Measurements from ENCODE around the gene HRAS. TPM values are rescaled to one million over a fixed set of nuclear protein-coding genes. Genes with fewer than 3 reads are reported as not detected.

HRAS gene
- total RNA-seq, 1 experiment from 2014 or later: 69.0 TPM

DNA sequence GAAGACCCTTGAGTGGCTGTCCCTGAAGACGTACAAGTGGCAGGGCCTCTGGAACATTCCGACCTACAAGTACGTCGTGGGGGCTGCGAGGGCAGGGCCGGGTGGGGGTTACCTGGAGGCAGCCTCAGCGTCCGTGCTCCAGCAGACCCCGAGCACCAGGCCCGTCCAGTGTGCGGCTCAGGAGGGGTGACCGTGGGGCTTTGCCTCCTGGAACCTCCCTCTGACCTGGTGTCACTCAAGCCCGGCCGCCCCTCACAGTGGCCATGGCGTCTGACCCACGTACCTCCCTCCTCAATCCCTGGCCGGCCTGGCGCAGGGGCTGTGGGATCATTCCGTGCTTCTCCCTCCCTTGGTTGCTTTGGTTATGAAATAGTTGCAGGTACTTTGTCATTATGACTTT is 46.8 kb downstream of the HRAS start:
- ChIA-PET POLR2A (no interaction called here), CTCF (no interaction called here)
- BruUV-seq (replicated peaks): no TSS peak

DNA sequence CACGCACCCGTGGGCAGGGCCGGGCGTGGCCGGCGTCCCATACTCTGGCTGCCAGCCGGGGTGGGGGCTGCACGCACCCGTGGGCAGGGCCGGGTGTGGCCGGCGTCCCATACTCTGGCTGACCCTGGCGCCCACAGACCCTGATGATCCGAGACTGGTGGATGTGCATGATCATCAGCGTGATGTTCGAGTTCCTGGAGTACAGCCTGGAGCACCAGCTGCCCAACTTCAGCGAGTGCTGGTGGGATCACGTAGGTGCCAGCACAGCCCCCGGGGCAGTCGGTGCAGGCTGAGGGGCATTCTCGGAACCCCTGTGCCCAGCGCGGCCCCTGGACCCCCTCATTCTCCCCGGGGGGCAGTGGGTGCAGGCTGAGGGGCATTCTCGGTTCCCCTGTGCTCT is 47.3 kb downstream of the HRAS start:
- intact Hi-C loops (cut with micrococcal nuclease; ENCODE audit: unreplicated experiment): no loop called here
- POLR2A ChIA-PET: no interaction called here
- no peaks in the 10 kb centered on the region for H3K27me3 ChIP-seq (replicated peaks; ENCODE audit: control insufficient read depth, insufficient read depth, low read length)
- TF ChIP-seq, protein P1, sequence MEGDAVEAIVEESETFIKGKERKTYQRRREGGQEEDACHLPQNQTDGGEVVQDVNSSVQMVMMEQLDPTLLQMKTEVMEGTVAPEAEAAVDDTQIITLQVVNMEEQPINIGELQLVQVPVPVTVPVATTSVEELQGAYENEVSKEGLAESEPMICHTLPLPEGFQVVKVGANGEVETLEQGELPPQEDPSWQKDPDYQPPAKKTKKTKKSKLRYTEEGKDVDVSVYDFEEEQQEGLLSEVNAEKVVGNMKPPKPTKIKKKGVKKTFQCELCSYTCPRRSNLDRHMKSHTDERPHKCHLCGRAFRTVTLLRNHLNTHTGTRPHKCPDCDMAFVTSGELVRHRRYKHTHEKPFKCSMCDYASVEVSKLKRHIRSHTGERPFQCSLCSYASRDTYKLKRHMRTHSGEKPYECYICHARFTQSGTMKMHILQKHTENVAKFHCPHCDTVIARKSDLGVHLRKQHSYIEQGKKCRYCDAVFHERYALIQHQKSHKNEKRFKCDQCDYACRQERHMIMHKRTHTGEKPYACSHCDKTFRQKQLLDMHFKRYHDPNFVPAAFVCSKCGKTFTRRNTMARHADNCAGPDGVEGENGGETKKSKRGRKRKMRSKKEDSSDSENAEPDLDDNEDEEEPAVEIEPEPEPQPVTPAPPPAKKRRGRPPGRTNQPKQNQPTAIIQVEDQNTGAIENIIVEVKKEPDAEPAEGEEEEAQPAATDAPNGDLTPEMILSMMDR (IDR thresholded peaks at IDR 0.05; ENCODE audit: insufficient read depth in 1 of 2, low read depth in 1 of 2, low read length in 1 of 2, severe bottlenecking in 1 of 2, unreplicated experiment in 1 of 2): no peak
- Mint-ChIP-seq H3K9me3 (ENCODE audit: unreplicated experiment) (no peaks in the 10 kb centered on the region), H3K36me3 (ENCODE audit: insufficient read depth, unreplicated experiment) (peaks cover 22% of the 10 kb centered on the region), H3K4me3 (ENCODE audit: unreplicated experiment) (no peak overlapping the region), H3K4me1 (ENCODE audit: low read depth, unreplicated experiment) (no peaks in the 10 kb centered on the region), H3K27me3 (ENCODE audit: insufficient read depth, unreplicated experiment) (no peaks in the 10 kb centered on the region), H3K27ac (ENCODE audit: unreplicated experiment) (no peak overlapping the region)
- H3K9me3 ChIP-seq: no peaks in the 10 kb centered on the region
- H3K36me3 ChIP-seq (ENCODE audit: control insufficient read depth, insufficient read depth, low read length): no peaks in the 10 kb centered on the region
- no TSS peak for BruUV-seq (replicated peaks)
- no peak for DNase-seq
- H3K4me3 ChIP-seq (ENCODE audit: low read depth, low read length): no peak overlapping the region
- H3K4me1 ChIP-seq: no peaks in the 10 kb centered on the region
- CTCF ChIA-PET: no interaction called here

More for the DNA sequence above, 46.8 kb downstream of the HRAS start:
- Mint-ChIP-seq H3K27ac (ENCODE audit: unreplicated experiment) (no peak overlapping the region), H3K4me1 (ENCODE audit: low read depth, unreplicated experiment) (no peaks in the 10 kb centered on the region), H3K4me3 (ENCODE audit: unreplicated experiment) (no peak overlapping the region), H3K36me3 (ENCODE audit: insufficient read depth, unreplicated experiment) (peaks cover 27% of the 10 kb centered on the region), H3K9me3 (ENCODE audit: unreplicated experiment) (no peaks in the 10 kb centered on the region), H3K27me3 (ENCODE audit: insufficient read depth, unreplicated experiment) (no peaks in the 10 kb centered on the region)
- TF ChIP-seq, protein P1 (IDR thresholded peaks at IDR 0.05; ENCODE audit: insufficient read depth in 1 of 2, low read depth in 1 of 2, low read length in 1 of 2, severe bottlenecking in 1 of 2, unreplicated experiment in 1 of 2): no peak
- Histone ChIP-seq H3K4me3 (ENCODE audit: low read depth, low read length) (no peak overlapping the region), H3K9me3 (no peaks in the 10 kb centered on the region), H3K4me1 (no peaks in the 10 kb centered on the region), H3K27me3 (replicated peaks; ENCODE audit: control insufficient read depth, insufficient read depth, low read length) (no peaks in the 10 kb centered on the region), H3K36me3 (ENCODE audit: control insufficient read depth, insufficient read depth, low read length) (no peaks in the 10 kb centered on the region)
- intact Hi-C loops (cut with micrococcal nuclease; ENCODE audit: unreplicated experiment): no loop called here
- DNase-seq: no peak

DNA sequence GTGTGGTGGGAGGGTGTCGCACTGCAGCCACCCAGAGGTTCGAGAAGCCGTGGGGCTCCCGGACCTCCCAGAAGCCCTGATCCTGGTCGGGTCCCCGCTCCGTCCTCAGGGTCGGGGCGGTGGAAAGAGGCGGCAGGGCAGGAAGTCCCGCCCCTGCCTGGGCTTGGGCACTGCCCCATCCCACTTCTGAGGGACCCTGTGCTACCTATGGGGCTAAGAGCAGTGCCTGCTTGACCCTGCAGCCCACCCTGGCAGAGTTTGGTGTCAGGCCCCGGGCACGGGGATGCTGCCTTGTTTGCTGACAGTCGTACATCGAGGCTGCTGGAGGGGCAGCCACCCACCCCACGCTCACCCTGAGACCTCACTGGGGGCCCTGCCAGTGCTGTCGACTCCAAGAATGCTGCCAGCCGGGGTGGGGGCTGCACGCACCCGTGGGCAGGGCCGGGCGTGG is 47.8 kb downstream of the HRAS start:
- Mint-ChIP-seq H3K27ac (ENCODE audit: unreplicated experiment) (no peak overlapping the region), H3K4me1 (ENCODE audit: low read depth, unreplicated experiment) (no peaks in the 10 kb centered on the region), H3K36me3 (ENCODE audit: insufficient read depth, unreplicated experiment) (peaks cover 17% of the 10 kb centered on the region), H3K9me3 (ENCODE audit: unreplicated experiment) (no peaks in the 10 kb centered on the region), H3K4me3 (ENCODE audit: unreplicated experiment) (no peak overlapping the region), H3K27me3 (ENCODE audit: insufficient read depth, unreplicated experiment) (no peaks in the 10 kb centered on the region)
- Histone ChIP-seq H3K9me3 (no peaks in the 10 kb centered on the region), H3K4me3 (ENCODE audit: low read depth, low read length) (no peak overlapping the region), H3K36me3 (ENCODE audit: control insufficient read depth, insufficient read depth, low read length) (no peaks in the 10 kb centered on the region), H3K27me3 (replicated peaks; ENCODE audit: control insufficient read depth, insufficient read depth, low read length) (no peaks in the 10 kb centered on the region), H3K4me1 (no peaks in the 10 kb centered on the region)
- POLR2A ChIA-PET: no interaction called here
- CTCF ChIA-PET: no interaction called here
- TF ChIP-seq, protein P1 (IDR thresholded peaks at IDR 0.05; ENCODE audit: insufficient read depth in 1 of 2, low read depth in 1 of 2, low read length in 1 of 2, severe bottlenecking in 1 of 2, unreplicated experiment in 1 of 2): no peak
- no TSS peak for BruUV-seq (replicated peaks)
- DNase-seq: no peak
- intact Hi-C loops (cut with micrococcal nuclease; ENCODE audit: unreplicated experiment): no loop called here
